ENCODE measurements around the gene EPB41L2.
"Not testable (repeated sequence)": the region's sequence is repeated elsewhere in the genome, so short reads cannot be mapped to it uniquely, and the experiment has no call there.

EPB41L2 gene

DNA sequence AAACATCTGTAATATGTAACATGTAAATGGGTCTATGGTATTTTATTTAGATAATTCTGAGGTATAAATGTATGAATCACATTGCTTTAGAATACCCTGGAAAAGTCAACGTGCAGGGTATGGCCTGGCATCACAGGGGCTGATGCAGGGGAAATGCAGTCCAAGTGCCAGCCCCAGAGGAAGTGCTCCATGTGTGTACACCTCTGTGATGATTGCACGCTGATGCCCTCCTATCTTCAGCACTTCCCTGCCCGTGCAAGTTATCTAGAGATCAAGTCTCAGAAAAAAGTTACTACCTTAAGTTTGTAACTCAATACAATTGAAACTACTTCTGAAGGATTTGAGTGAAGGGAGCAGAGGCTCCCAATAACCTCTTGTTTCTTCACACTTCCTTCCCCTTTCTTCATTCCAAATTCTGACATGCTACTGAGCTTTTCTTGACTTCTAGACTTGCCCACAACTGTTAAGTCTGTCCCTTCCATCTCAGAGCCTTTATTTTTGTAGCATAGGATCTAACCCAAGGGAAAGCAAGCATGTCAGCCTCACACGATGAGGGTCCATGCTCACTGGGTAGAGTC lies 233.6 kb downstream of the EPB41L2 start:
- no peak for DNase-seq

DNA sequence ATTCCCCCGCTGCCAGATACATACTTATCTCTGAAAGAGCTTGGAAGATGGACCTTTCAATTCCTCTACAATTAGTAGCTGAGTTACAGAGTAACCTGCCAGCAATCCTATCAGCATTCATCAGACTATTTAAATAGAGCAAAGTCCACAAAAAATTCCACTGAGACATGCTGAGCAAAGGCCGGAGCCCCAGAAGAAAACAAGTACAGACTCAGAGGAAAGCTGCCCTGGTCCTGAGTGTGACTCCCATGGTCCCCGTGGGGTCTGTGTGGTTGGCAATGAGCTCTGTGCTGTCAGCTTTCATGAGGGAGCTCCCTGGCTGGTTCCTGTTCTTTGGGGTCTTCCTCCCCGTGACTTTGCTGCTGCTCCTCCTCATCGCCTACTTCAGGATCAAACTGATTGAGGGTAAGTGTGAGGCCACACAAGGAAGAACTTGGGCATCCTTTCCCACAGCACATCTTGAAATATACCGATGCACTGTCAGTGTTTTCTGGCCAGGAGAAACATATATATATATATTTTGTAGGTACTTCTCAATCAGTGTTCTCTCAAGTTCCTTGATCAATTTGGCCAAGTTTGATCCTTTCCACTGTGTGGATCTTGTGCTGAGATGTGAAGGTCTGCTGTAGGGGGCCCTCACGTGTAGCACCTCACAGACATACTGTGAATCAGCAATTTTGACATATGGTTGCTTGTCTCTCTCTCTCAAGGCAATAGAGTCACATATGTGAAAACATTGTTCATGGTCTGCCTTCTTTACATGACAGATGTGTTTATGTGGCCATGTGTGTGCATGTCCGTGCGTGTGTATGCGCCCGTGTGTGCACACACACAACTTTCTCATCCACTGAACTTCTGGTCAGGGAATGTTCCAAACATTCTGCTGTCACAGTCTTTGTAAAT lies 235.5 kb downstream of the EPB41L2 start, which contains the start of gene SMLR1:
SMLR1 (plus strand) TSS at position 160 of the 903 bp plus-strand sequence; CDS start at position 168, 8 bp downstream.
- no peak for DNase-seq

DNA sequence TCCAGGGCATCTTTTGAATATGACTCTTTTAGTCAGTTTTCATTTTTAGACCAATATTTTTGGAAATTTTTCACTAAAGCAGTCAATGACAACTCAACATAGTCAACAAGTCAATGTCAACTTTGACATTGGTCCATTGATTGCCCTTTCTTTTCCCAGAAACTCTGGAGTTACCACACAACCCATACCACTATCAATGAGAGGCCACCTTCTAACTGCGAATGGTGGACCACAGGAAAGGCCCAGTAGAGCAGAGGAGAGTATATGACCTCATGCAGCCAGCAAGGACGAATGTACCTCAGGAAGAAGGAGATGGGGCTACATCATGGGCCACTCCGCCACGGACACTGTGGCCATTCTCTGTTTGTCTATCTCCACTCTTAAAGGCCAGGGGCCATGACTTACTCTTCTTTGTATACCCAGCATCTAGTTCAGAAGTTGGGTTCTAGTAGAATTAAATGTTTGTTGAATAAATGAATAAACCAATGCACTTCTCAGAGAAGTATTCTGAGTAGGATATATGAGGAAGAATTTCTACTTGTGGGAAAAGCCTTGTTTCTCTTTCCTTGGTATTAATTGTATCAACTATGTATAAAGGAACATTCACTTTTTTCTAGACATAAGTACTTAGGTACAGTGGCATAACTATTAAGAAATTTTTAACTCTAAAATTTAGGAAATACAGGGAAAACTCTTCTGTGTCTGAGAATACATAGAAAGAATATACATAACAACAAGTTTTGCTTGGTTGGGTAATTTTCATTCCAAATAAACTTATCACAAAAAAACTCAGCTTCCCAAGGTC lies 236.4 kb downstream of the EPB41L2 start:
- DNase-seq, result no peak

DNA sequence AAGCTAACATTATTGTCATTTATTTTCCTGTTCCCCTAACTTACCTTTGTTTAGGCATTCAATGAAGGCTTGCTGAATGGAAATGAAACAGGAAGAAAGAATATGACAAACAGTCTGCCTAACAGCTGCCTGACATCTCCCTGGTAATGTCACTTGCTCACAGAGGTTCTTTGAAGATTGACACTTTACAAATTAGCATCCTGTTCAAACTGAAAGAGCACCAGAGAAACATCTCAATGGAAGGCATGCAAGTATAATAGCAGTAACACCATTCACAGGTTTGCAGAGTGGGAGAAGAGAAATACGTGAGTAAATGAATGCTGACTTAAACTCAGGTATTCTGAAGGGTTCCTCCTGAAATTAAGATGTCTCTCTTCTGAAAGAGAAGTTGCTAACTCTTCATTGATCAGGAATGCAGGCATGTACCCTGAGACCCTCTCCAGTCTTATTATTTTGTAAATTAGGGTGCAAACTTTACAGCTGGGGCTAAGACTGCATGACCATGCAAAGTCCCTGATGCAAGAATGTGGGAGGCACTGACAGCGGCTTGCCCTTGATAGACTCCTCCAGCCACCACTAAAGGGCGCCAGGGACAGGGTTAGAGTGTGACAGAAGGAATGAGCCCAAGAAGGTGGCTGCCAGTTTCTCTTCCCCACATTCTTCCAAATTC lies 237.1 kb downstream of the EPB41L2 start:
- no peak for DNase-seq

DNA sequence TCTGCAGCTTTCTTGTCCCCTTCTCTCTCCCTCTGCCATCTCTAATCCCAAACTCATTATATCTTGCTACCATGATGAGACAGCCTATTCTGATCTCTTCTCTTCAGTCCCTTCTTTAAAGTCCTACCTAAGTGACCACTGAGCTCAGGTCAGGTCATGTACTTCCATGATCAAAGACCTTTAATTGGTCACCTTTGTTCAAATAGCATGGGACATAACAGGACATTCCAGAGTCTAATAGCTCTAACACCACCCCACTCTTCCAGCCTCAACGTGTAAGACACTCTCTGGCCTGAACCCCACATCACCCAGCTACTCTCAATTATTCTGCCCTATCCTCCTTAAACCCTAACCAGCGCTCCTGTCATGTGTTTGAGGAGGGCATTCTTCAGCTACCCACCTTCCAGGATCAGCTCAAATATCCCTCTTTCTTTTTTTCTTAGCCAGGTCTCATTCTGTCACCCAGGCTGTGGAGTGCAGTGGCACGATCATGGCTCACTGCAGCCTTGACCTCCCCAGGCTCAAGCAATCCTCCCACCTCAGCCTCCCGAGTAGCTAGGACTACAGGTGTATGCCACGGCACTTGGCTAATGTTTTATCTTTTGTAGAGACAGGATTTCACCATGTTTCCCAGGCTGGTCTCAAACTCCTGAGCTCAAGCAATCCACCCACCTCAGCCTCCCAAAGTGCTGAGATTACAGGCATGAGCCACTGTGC lies 237.9 kb downstream of the EPB41L2 start:
- no peak for DNase-seq

DNA sequence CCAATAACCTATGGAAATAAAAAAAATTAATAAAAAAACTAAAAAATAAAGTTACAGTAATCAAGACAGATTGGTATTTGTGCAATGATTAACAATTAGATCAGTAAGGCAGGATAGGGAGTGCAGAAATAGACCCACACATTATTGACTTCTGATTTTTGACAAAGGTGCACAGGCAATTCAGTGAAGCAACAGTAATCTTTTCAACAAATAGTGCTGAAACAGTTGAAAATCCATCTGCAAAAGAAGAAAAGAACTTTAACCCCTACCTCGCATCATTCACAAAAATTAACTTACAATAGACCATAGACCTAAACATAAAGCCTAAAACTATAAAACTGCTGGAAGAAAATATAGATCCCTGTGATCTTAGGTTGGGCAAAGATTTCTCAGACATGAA lies 240.3 kb downstream of the EPB41L2 start:
- DNase-seq, result no peak

DNA sequence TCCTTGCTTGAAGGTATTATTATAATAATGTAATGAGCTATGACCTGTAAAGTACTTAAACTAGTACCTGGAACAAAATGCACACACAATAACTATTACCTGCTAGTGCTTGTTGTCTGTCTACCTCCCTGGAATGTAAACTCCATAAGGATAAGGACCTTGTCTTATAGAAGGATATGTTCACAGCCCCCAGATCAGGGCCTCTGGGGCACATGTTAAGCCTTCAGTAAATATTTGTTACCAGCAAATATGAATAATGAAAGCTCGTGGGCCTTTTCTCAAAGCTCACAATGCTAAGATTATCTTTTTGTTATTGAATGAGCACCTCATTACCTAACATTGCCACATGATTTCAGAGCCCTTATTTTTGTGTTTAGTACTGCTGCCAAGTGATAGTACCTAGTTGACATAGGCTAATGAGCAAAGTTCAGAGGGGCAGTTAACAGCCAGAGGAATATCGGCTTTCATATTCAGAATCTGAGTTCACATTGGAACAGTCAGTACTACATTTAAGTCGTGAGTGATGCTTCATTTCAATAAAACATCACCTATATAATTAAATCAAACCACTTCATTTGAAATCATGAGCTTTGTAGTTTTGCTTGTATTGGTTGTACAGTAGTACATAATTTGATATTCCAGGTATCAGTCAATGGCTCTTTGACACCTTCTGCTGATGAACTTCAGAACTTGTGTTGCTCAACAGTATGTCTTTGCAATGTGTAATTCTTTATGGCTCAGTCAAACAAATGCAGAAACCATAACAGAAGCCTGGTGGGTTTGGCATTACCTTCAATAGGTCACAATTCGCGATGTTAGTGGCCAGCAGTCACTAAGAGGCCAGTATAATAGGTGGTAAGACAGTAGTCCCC lies 247.6 kb downstream of the EPB41L2 start:
- DNase-seq, result no peak

DNA sequence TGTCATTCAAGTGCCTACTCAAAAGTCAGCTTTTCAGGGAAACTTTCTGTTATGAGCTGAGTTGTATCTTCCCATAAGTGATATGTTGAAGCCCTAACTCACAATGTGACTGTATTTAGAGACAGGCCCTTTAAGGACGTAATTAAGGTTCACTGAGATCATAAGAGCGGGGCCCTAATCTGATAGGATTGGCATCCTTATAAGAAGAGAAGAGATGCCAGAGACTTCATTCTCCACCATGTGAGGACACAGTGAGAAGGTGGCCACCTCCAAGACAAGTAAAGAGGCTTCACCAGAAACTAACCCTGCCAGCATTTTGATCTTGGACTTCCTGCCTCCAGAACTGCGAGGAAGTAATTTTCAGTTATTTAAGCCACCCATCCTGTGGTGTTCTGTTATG lies 248.5 kb downstream of the EPB41L2 start:
- DNase-seq, result no peak

DNA sequence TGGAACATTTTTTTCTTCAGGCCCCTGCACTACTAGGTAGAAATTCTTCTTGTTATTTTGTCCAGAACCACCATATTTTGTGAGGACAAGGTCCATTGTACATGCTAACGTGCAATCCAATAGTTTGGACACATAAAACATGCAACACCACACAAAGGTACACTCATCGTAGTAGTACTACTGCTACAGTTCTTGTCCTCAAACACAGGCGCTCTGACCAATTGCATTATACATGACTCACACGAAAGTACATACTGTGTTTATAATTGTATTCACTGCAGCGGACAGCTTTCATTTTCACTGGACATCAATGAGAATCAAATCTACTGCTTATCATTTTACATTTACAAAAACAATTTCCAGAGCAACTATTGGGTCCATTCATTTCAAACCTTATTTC lies 251.1 kb downstream of the EPB41L2 start:
- DNase-seq, result no peak

DNA sequence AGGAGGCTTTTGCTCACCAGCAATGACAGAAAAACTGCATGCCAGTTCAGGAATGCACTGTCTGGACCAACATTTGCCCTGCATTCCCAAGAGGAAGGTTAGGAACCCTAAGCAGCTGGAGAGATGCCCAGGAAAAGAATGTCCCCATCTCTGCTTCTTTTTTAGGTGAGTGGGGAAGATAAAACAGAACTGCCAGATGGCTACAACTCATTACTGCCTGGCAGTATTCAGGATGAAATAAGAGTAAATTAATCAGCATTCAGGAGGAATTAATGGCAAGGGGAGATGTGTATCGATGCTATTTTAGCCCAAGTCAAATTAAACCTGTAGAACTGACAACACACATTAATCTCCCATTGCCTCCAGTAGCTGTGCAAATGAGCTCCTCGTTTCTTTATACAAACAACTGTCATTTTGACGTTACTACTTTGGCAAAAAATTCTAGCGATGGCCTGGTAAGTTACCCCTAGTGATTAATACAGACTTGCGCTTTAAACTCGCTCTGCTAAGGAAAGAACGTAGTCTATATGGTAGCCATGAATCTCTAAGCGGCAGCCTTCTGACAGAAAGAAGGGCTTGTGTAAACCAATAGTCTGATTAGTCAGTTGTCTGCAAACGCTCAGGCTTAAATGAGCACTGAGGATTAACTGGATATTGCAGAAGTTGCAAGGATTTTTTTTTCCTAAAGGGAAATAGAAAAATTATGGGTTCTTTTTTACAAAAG lies 252.6 kb downstream of the EPB41L2 start:
- DNase-seq, result no peak

DNA sequence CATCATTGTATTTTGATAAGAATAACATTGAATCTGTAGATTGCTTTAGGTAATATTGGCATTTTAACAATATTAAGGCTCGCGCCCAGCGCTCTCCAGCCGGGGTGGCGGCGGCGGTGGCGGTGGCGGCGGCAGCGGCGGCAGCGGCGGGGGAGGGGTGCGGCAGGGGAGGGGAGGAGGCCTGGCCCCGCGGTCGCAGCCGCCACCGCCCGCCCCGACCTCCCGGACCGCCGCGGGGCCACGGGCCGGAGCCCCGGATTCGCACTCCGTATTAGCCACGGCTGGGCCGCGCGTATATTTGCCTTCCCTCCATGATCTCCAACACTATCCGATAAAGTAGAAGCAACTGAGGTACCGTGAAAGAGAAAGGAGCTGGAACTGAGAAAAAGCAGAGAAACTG lies 261.7 kb downstream of the EPB41L2 start:
- DNase-seq, result not testable (repeated sequence)

DNA sequence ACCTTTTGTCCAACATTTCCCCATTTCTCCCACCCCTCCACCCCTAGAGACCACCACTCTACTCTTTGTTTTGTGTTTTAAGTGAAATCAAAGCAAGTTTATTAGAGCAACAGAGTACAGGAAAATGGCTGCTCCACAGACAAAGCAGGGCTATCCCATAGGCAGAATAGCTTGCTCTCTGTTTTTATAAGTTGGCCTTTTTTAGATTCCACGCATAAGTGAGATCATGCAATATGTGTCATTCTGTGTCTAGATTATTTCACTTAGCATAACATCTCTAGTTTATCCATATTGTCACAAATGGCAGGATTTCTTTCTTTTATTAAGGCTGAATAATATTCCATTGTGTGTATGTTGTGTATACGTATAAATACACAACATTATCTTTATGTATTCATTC lies 266.0 kb downstream of the EPB41L2 start:
- no peak for DNase-seq

DNA sequence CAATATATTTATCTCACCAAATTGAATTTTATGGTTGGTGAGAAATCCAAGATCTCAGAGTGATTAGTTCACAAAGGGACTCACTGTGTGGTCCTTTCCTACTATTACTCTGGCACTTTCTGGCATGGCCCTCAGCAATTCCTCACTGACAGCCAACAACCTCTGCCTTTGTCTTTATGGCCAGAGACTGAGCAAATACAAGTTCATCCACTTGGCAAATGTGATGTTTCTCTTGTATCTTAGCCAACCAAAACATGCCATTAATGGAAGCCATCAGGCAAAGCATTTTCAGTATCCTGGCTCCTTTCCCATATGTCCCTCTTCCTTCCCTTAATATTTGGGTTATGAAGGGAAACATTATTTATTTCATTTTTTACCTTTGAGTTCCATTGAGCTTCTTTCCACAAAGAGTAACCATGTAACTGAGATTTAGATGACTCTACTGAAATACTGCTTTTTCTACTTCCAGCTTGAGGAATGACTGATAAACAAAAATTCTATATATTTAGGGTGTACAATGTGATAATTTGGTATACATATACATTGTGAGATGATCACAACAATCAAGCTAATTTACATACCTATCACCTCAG lies 266.6 kb downstream of the EPB41L2 start:
- no peak for DNase-seq

DNA sequence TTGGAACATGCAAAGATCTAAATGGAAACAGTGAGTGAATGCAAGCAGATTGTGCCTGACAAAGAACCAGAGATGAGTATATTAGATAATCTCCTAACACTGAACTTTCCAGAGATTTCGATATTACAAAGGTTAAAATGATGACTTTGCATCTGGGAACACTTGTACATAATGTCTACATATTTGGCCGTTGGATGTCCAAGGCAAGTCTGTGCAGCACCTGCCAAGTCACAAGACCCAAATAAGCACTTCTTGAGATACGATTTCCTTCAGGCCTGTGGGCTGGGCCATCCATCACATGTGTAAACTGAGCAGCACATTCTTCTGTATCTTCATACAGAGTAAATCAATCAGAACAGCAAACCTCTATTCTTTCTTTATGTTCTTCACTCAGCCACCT lies 268.3 kb downstream of the EPB41L2 start:
- no peak for DNase-seq

DNA sequence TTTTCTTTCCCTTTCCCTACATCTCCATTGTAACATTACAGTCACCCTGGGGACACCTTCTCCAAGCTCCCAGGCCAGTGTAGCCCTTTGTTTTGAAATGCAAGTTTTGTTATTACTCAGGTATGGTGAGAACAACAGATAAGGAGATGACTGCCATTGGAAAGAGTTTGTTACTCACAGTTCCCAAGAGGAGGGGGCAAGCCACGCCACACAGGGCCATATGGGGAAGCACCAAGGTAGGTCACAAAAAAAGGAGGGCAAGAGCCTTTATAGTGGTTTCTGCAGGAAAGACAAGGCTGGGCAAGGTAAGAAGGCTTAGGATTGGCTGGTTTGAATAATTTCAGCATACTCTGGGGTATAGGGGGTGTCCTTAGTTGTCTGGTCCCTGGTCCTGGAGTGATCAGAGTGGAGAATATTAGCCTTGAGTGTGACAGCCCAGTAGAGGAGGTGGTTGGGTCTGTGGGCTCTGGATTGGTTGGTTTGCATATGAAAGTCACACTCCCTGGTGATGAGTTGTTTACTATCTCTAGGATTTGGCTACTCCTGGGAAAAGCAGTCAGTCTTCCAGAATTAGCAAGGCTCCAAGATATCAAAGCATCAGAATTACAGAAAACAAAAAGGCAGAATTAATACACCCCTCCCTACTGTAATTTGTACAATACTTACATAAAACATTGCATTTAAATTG lies 268.9 kb downstream of the EPB41L2 start:
- no peak for DNase-seq
